Sigmoid colon (tissue), 7 donors: Measurements from ENCODE around the gene MON1B. TPM values are rescaled to one million over a fixed set of nuclear protein-coding genes. Genes with fewer than 3 reads are reported as not detected.

Experiments used
- DNase-seq: peaks from one replicate; pipeline ENCODE4 v3.0.0-alpha.2; 2019
- H3K27ac ChIP-seq, 4 donors: fragments of 200-600 bp; sonication (generic); one replicate each; pipeline ENCODE4 v1.5.1; 2016 to 2019; ENCODE audit warnings: mild to moderate bottlenecking in 1 of 4
- H3K27me3 ChIP-seq, 3 donors: fragments of 200-600 bp; sonication (generic); one replicate each; pipeline ENCODE4 v1.5.1; 2019; ENCODE audit warnings: mild to moderate bottlenecking in 1 of 3
- H3K36me3 ChIP-seq, 4 donors: fragments of 200-600 bp; sonication (generic); one replicate each; pipeline ENCODE4 v1.5.1; 2016 to 2019
- H3K4me1 ChIP-seq, 4 donors: fragments of 200-600 bp; sonication (generic); one replicate each; pipeline ENCODE4 v1.5.1; 2017 to 2019
- H3K4me3 ChIP-seq, 4 donors: fragments of 200-600 bp; sonication (generic); one replicate each; pipeline ENCODE4 v1.5.1; 2017 to 2019; ENCODE audit warnings: mild to moderate bottlenecking in 2 of 4, moderate library complexity in 1 of 4
- H3K9me3 ChIP-seq, 4 donors: fragments of 200-600 bp in 3 of 4; sonication (generic) in 3 of 4; one replicate each; pipeline versions ENCODE4 v1.5.1 to v1.6.1; 2013 to 2019
- CTCF ChIP-seq, 4 experiments: fragments of 450-650 bp in 3 of 4; fragments of 200-600 bp in 1 of 4; IDR thresholded peaks; one replicate each; pipeline ENCODE4 v1.5.1; 2016 to 2019; ENCODE audit warnings: antibody characterized with exemption in 4 of 4, mild to moderate bottlenecking in 3 of 4, moderate library complexity in 2 of 4
- EP300 ChIP-seq, 4 donors: sonication (generic); formaldehyde crosslinking; IDR thresholded peaks; one replicate each; pipeline ENCODE4 v1.6.1; 2017; ENCODE audit warnings: antibody characterized with exemption in 4 of 4
- POLR2A ChIP-seq, 2 donors: fragments of 450-650 bp; IDR thresholded peaks; one replicate each; pipeline ENCODE4 v1.6.1; 2016; ENCODE audit warnings: antibody characterized with exemption in 2 of 2, mild to moderate bottlenecking in 2 of 2, moderate library complexity in 2 of 2
- POLR2AphosphoS5 ChIP-seq, 4 donors: sonication (generic); formaldehyde crosslinking; IDR thresholded peaks; one replicate each; pipeline ENCODE4 v1.6.1; 2017; ENCODE audit warnings: antibody characterized with exemption in 4 of 4
- WGBS, 2 donors: extraction: QIAGEN DNeasy Blood & Tissue Kit; methylation state at CpG; one replicate each; pipeline ENCODE4 v1.1.7; 2013; 5-methylcytosine and 5-hydroxymethylcytosine counted together
- intact Hi-C: fragments of 100-400 bp; cut with DNase I; formaldehyde crosslinking; loops from one replicate; pipeline ENCODE4 v1.15.1; 2023
- polyA plus RNA-seq, 3 donors: library from polyadenylated mRNA; stranded (reverse); fragments of 200-250 nt; gene quantifications; one replicate each; pipeline ENCODE4 v1.2.3, GENCODE V29; 2013
- total RNA-seq, 4 donors: library from RNA; depleted of rRNA; stranded (reverse); fragments of >200 nt; gene quantifications; one replicate each; pipeline ENCODE4 v1.1.0, GENCODE V29; 2016
- donor health status: healthy with polysubstance abuse.
- donor health status: Bipolar disorder and iron deficiency.
- donor health status: healthy.

The MON1B gene
- total and polyA plus RNA-seq, 7 donors: 12.0 to 38.6 (median 13.9) TPM

GRCh38 chr16:77213542-77214106 lies 22.6 kb downstream of the MON1B start:
- H3K27ac ChIP-seq: no peak overlapping the region
- H3K4me1 ChIP-seq: peaks cover 0 to 19% (median 10%) of the 10 kb centered on the region in 4 donors
- no peaks in the 10 kb centered on the region for H3K9me3 ChIP-seq
- H3K36me3 ChIP-seq: no peaks in the 10 kb centered on the region
- H3K27me3 ChIP-seq: peaks cover 4 to 34% (median 23%) of the 10 kb centered on the region in 3 donors
- intact Hi-C loops: no loop called here
- WGBS, 2 donors: 88 to 95% methylated on average over 15 of the region's 15 CpGs
- TF ChIP-seq CTCF (IDR thresholded peaks at IDR 0.05): no peak
- TF ChIP-seq POLR2AphosphoS5 (IDR thresholded peaks at IDR 0.05): no peak
- TF ChIP-seq POLR2A (IDR thresholded peaks at IDR 0.05): no peak
- no peak for TF ChIP-seq EP300 (IDR thresholded peaks at IDR 0.05)
- H3K4me3 ChIP-seq: no peak overlapping the region
- no peak for DNase-seq

GRCh38 chr16:77214411-77215138 lies 23.6 kb downstream of the MON1B start:
- Histone ChIP-seq H3K27me3 (peaks cover 4 to 34% (median 23%) of the 10 kb centered on the region in 3 donors), H3K4me3 (no peak overlapping the region), H3K27ac (no peak overlapping the region), H3K9me3 (no peaks in the 10 kb centered on the region), H3K4me1 (peaks cover 0 to 19% (median 10%) of the 10 kb centered on the region in 4 donors), H3K36me3 (no peaks in the 10 kb centered on the region)
- WGBS, 2 donors: 87 to 88% methylated on average over 12 of the region's 12 CpGs
- TF ChIP-seq CTCF (IDR thresholded peaks at IDR 0.05) (no peak), EP300 (IDR thresholded peaks at IDR 0.05) (no peak), POLR2AphosphoS5 (IDR thresholded peaks at IDR 0.05) (no peak), POLR2A (IDR thresholded peaks at IDR 0.05) (no peak)
- DNase-seq: no peak
- intact Hi-C loops: no loop called here

- WGBS, 2 donors: 87 to 91% methylated on average over 3 of the region's 3 CpGs
- Histone ChIP-seq H3K4me1 (no peaks in the 10 kb centered on the region), H3K36me3 (no peaks in the 10 kb centered on the region), H3K9me3 (no peaks in the 10 kb centered on the region), H3K27me3 (no peaks in the 10 kb centered on the region), H3K4me3 (no peak overlapping the region), H3K27ac (no peak overlapping the region)
- intact Hi-C loops: no loop called here
- TF ChIP-seq POLR2AphosphoS5 (IDR thresholded peaks at IDR 0.05) (no peak), CTCF (IDR thresholded peaks at IDR 0.05) (no peak), EP300 (IDR thresholded peaks at IDR 0.05) (no peak), POLR2A (IDR thresholded peaks at IDR 0.05) (no peak)
- no peak for DNase-seq
Observed at GRCh38 chr16:77219437-77219836, 28.4 kb downstream of the MON1B start.

GRCh38 chr16:77220427-77220826 lies 29.4 kb downstream of the MON1B start:
- peaks cover 0 to under 1% (median 0%) of the 10 kb centered on the region in 3 donors for H3K27me3 ChIP-seq
- no peak overlapping the region for H3K27ac ChIP-seq
- no peaks in the 10 kb centered on the region for H3K4me1 ChIP-seq
- H3K9me3 ChIP-seq: no peaks in the 10 kb centered on the region
- TF ChIP-seq POLR2AphosphoS5 (IDR thresholded peaks at IDR 0.05) (no peak), POLR2A (IDR thresholded peaks at IDR 0.05) (no peak), CTCF (IDR thresholded peaks at IDR 0.05) (no peak), EP300 (IDR thresholded peaks at IDR 0.05) (no peak)
- intact Hi-C loops: no loop called here
- no peaks in the 10 kb centered on the region for H3K36me3 ChIP-seq
- DNase-seq: no peak
- 56 to 65% methylated on average over 3 of the region's 3 CpGs for WGBS, 2 donors
- no peak overlapping the region for H3K4me3 ChIP-seq
